ENCODE measurements around the gene AIFM3.

Gene AIFM3

GRCh38 chr22:21009638-21010425, 42.8 kb downstream of the AIFM3 start:
- FAIRE-seq: peak; percentile 15

GRCh38 chr22:21010426-21011113, 43.5 kb downstream of the AIFM3 start:
- FAIRE-seq: no peak

- FAIRE-seq: no peak
Observed at GRCh38 chr22:21012446-21013407, 45.7 kb downstream of the AIFM3 start.

GRCh38 chr22:21013657-21014201, 46.7 kb downstream of the AIFM3 start:
- FAIRE-seq: no peak

- FAIRE-seq: peak; percentile 96
Observed at GRCh38 chr22:21014202-21014725, 47.2 kb downstream of the AIFM3 start.

- no peak for FAIRE-seq
Observed at GRCh38 chr22:21014726-21015465, 47.8 kb downstream of the AIFM3 start, which contains the start of gene P2RX6. Gene P2RX6, plus strand, starts transcription at chr22:21015165. Its CDS starts 10 bp downstream, at chr22:21015175.

- FAIRE-seq: no peak
Observed at GRCh38 chr22:21015466-21016006, 48.5 kb downstream of the AIFM3 start.

GRCh38 chr22:21016644-21017420, 49.8 kb downstream of the AIFM3 start:
- FAIRE-seq: no peak

- FAIRE-seq: no peak
Observed at GRCh38 chr22:21018314-21018713, 51.3 kb downstream of the AIFM3 start.

GRCh38 chr22:21020802-21021429, 53.9 kb downstream of the AIFM3 start:
- no peak for FAIRE-seq

- FAIRE-seq: no peak
Observed at GRCh38 chr22:21022507-21022906, 55.5 kb downstream of the AIFM3 start.

GRCh38 chr22:21022955-21023614, 56.0 kb downstream of the AIFM3 start:
- no peak for FAIRE-seq

GRCh38 chr22:21025266-21025665, 58.2 kb downstream of the AIFM3 start:
- no peak for FAIRE-seq

- no peak for FAIRE-seq
Observed at GRCh38 chr22:21025763-21026755, 59.0 kb downstream of the AIFM3 start.

- FAIRE-seq: no peak
Observed at GRCh38 chr22:21026783-21027692, 60.0 kb downstream of the AIFM3 start.

- FAIRE-seq: no peak
Observed at GRCh38 chr22:21028277-21029251, 61.5 kb downstream of the AIFM3 start.

All from G401.6 (cell line).